ENCODE measurements around the gene CORO6. TPM values are rescaled to one million over a fixed set of nuclear protein-coding genes. Genes with fewer than 3 reads are reported as not detected.

Gene CORO6
- total RNA-seq, 1 donor: 5.6 TPM

DNA sequence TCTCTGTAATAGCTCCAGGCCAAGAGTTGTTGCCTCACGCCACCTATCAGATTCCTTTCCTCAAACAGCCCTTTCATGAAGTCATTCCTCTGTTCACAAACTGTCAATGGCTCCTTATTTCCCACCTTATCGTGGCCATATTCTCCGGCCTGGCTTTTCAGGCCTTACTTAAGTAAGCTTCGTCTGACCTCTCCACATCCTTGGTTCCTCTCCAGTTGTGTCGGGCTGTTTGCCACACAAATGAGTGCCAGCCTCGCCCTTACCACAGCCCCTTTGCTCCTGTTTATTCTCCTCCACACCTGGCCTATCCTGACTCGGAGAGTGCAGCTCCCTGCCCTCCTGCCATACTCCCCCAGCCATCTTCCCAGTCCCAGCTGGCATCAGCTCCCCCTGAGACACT lies 52.2 kb downstream of the CORO6 start:
- DNase-seq (ENCODE audit: low read depth): no peak
- TF ChIP-seq, protein P1, sequence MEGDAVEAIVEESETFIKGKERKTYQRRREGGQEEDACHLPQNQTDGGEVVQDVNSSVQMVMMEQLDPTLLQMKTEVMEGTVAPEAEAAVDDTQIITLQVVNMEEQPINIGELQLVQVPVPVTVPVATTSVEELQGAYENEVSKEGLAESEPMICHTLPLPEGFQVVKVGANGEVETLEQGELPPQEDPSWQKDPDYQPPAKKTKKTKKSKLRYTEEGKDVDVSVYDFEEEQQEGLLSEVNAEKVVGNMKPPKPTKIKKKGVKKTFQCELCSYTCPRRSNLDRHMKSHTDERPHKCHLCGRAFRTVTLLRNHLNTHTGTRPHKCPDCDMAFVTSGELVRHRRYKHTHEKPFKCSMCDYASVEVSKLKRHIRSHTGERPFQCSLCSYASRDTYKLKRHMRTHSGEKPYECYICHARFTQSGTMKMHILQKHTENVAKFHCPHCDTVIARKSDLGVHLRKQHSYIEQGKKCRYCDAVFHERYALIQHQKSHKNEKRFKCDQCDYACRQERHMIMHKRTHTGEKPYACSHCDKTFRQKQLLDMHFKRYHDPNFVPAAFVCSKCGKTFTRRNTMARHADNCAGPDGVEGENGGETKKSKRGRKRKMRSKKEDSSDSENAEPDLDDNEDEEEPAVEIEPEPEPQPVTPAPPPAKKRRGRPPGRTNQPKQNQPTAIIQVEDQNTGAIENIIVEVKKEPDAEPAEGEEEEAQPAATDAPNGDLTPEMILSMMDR (IDR thresholded peaks at IDR 0.05; ENCODE audit: insufficient read depth, low read depth, low read length): no peak
- no peak overlapping the region for H3K4me3 ChIP-seq (ENCODE audit: low read depth, low read length)

DNA sequence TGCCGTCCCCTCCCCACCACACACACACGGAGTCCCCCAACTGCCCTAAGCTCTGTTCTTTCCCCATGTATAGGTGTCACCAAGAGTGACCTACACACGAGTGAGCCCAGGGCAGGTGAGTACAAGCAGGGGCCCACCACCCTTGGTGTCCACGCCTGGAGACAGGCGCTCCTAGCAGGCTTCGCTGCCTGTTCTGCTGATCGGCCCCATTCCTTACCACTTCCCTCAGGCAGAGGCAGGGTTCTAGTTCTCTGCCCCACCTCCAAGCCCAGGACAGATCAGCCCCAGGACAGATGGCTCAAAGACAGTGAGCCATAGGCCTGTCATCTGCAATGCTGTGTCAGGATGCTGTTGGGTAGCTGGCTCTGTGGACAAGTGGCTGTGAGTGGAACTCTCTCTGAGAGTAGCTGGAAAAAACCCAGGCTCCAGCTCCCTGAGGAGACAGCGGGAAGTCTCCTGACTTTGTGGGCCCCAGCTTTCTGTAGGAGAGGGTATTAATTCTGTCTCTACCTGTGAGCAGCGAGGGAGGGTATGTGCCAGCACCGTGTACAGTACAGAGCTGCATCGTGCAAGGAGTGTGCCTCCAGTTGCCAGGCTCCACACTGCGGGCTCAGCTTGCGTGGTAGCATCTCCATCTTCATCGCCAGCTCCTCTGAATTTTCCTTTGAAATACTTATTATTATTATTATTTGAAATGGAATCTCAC lies 53.3 kb downstream of the CORO6 start:
- no peak for DNase-seq (ENCODE audit: low read depth)
- TF ChIP-seq, protein P1 (IDR thresholded peaks at IDR 0.05; ENCODE audit: insufficient read depth, low read depth, low read length): no peak
- peak overlapping the region; percentile 78 for H3K4me3 ChIP-seq (ENCODE audit: low read depth, low read length)

DNA sequence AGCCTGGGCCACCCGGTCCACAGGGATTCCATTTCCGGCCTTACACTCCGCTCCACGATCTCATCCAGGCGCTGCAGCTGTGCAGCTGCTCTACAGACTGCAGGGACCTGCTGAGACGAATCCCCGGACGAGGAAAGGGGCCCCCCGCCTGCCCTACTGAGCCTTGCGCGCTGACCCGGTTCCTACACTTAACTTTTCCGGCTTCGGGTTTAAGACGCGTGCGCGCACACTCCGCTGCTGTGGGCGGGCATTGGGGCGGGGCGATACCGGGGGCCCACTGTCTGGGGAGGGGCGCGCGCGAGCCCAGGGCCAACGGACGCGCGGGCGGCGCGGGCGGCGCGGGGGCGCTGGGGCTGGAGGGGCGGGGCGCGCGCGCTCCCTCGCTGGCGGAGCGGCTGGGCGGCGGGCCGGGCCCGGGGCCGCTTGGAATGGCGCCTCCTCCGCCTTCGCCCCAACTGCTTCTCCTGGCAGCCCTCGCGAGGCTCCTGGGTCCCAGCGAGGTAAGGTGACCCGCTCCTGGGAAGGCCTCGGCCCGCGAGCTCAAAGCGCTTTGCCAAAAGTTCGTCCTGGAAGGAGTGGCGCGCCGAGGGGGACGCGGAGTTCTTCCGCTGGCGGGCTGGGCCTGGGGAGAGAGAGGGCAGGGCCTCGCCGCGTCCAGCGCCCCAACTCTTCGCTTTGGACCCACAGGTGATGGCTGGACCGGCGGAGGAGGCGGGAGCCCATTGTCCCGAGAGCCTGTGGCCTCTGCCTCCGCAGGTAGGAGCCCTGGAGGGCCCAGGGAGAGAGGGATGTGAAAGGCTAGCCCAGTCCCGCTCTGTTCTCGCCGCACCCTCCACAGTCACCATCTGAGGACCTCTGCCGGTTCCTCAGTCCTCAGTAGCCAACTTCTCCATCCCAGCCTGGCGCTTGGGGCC lies 54.1 kb downstream of the CORO6 start, which contains the start of gene TP53I13:
Gene TP53I13 (plus strand): TSS at position 371 of the 914 bp plus-strand sequence. CDS start 58 bp downstream, at position 429.
- peak within 1 kb of the TSS; percentile 78 for H3K4me3 ChIP-seq (ENCODE audit: low read depth, low read length)
- DNase-seq (ENCODE audit: low read depth): peak; percentile 90
- TF ChIP-seq, protein P1 (IDR thresholded peaks at IDR 0.05; ENCODE audit: insufficient read depth, low read depth, low read length): no peak

DNA sequence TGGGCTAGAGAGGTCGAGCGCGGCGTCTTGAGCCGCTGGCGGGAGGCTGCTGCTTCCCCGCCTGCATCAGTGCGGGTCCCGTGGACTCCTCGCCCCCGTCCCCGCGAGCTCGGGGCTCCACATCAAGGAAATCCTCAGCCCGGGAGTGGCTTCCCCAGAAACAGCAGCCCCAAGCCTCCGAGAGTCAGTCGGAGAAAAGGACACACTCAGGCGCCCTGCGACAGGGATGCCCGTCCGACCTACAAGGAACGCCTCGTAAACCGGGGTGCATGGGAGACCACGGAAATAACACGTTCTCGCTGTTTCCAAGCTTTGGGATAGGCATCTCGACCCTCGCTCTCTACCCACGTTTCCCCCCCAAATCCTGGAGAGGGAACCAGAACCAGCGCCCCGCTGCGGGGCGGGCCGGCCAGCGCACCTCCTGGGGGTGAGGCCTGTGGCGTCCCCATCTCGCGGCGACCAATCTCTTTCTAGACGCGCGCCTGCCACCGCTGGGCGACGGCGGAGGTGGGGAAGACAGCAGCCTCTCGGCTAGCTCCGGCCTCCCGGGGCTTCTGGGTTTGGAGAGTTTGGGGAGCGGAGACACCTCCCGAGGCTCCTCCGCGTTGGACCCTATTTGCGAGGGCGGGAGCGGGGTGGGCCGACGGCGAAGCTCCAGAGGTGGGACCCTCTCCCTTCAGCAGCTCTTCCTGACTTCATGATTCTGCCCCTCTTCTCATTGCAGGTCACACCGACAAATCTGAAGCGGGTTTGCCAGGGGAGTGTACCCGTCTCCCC lies 55.0 kb downstream of the CORO6 start:
- DNase-seq (ENCODE audit: low read depth): peak; percentile 52
- H3K4me3 ChIP-seq (ENCODE audit: low read depth, low read length): peak overlapping the region; percentile 72
- TF ChIP-seq, protein P1 (IDR thresholded peaks at IDR 0.05; ENCODE audit: insufficient read depth, low read depth, low read length): peak; percentile 24

DNA sequence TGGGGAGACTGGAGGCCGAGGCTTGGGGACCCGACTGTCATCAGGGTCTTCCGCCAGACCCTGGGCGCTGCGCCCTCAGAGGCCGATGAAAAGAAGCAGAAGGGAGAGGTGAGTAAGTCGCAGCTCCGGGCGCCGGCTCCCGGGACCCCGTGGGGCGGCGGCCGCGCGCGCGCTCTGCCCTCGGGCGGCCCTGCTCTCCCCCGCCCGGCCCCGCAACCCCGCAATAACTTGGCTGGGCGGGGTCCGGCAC lies 55.5 kb downstream of the CORO6 start:
- TF ChIP-seq, protein P1 (IDR thresholded peaks at IDR 0.05; ENCODE audit: insufficient read depth, low read depth, low read length): no peak
- no peak for DNase-seq (ENCODE audit: low read depth)
- H3K4me3 ChIP-seq (ENCODE audit: low read depth, low read length): peak overlapping the region; percentile 72

DNA sequence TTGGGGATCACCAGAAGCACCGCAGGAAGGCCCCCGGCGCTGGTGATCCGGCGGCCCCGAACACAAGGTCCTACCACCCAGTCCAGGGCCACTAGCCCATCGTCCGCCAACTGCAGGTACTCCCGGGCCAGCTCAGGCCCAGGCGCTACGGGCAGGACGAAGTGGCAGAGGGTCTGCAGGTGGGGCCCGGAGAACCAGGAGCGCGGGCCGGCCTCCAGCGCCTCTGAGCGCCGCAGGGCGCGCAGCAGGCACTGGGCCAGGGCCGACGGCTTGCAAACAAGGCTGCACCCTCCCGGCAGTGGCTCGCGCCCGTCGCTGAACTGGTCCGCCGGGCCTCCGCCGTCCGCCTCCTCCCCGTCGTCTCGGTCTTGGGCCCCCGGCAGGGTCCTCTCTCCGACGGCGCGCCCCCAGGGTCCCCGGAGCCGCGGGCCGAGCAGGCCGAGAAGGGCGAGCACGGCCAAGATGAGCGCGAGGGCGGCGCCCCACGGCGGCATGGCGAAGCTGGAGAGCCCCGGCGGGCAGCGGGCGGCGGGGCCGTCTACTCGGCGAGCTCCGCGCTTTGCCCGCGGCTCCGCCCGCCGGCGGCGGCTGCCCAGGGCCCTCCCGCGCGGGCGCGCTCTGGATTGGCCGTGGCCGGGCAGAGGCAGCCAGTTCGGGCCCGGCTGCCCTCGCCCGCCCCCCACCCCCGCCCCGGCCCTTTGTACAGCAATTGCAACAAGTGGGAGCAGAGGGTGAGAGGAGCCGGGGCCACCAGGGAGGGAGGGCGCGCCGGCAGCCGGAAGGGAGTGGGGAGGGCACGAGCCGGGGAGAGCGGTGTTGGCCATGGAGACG lies 56.0 kb downstream of the CORO6 start, which contains the start of gene ABHD15:
Gene ABHD15 (minus strand): TSS at position 565 of the 831 bp plus-strand sequence. CDS start 71 bp downstream, at position 494.
- peak within 1 kb of the TSS; percentile 72 for H3K4me3 ChIP-seq (ENCODE audit: low read depth, low read length)
- TF ChIP-seq, protein P1 (IDR thresholded peaks at IDR 0.05; ENCODE audit: insufficient read depth, low read depth, low read length): peak; percentile 4
- DNase-seq (ENCODE audit: low read depth): peak; percentile 81

All from fibroblast of villous mesenchyme (primary cell).